Heart right ventricle (tissue), 16 donors: ENCODE data around the gene DLD. TPM values are rescaled to one million over a fixed set of nuclear protein-coding genes. Genes with fewer than 3 reads are reported as not detected.

ENCODE experiments used
- ATAC-seq, 8 donors: fragments of 200-7000 bp; cut with Tn5 transposase; one replicate each; pipeline ENCODE4 v1.9.1; 2020; ENCODE audit warnings: mild to moderate bottlenecking in 8 of 8, moderate library complexity in 8 of 8, moderate number of reproducible peaks in 1 of 8
- DNase-seq, 2 donors: peaks; one replicate each; pipeline ENCODE4 v3.0.0-alpha.2; 2020
- H3K27ac ChIP-seq, 10 donors: fragments of 200-600 bp; sonication (generic) in 2 of 10; one replicate each; pipeline versions ENCODE4 v1.5.0 to v1.8.0; 2020 to 2022; ENCODE audit warnings: mild to moderate bottlenecking in 3 of 10
- H3K27me3 ChIP-seq, 7 donors: fragments of 200-600 bp; one replicate each; pipeline ENCODE4 v1.8.0; 2021 to 2022; ENCODE audit warnings: mild to moderate bottlenecking in 2 of 7
- H3K36me3 ChIP-seq, 9 donors: fragments of 200-600 bp; sonication (generic) in 1 of 9; one replicate each; pipeline versions ENCODE4 v1.5.0 to v1.8.0; 2020 to 2022; ENCODE audit warnings: mild to moderate bottlenecking in 2 of 9
- H3K4me1 ChIP-seq, 9 donors: fragments of 200-600 bp; sonication (generic) in 1 of 9; one replicate each; pipeline versions ENCODE4 v1.5.0 to v1.8.0; 2020 to 2022; ENCODE audit warnings: mild to moderate bottlenecking in 4 of 9
- H3K4me3 ChIP-seq, 10 donors: fragments of 200-600 bp; sonication (generic) in 2 of 10; one replicate each; pipeline versions ENCODE4 v1.5.0 to v1.8.0; 2020 to 2022; ENCODE audit warnings: mild to moderate bottlenecking in 7 of 10, moderate library complexity in 2 of 10
- H3K9me3 ChIP-seq, 11 donors: fragments of 200-600 bp in 10 of 11; sonication (generic) in 2 of 11; one replicate each; pipeline versions ENCODE4 v1.5.0 to v1.8.0; 2013 to 2022; ENCODE audit warnings: mild to moderate bottlenecking in 2 of 11, control low read depth in 1 of 11, moderate library complexity in 1 of 11
- CTCF ChIP-seq, 9 donors: fragments of 200-600 bp; sonication (generic) in 2 of 9; IDR thresholded peaks; one replicate each; pipeline versions ENCODE4 v1.5.0 to v1.8.0; 2021 to 2022; ENCODE audit warnings: antibody characterized with exemption in 9 of 9, mild to moderate bottlenecking in 5 of 9, moderate library complexity in 1 of 9
- WGBS, 2 donors: extraction: QIAGEN DNeasy Blood & Tissue Kit; methylation state at CpG; one replicate each; pipeline ENCODE4 v1.1.7; 2013; ENCODE audit warnings: inconsistent platforms in 1 of 2; 5-methylcytosine and 5-hydroxymethylcytosine counted together
- intact Hi-C, 10 donors: fragments of 100-400 bp; cut with DNase I; formaldehyde crosslinking; loops; one replicate each; pipeline versions ENCODE4 v1.11.1 to v1.14.2; 2022
- long read RNA-seq, 3 donors: library from polyadenylated mRNA; unstranded; transcript quantifications; one replicate each; pipeline ENCODE4 v2.0.0, GENCODE V29; 2020 to 2021
- polyA plus RNA-seq, 2 donors: library from polyadenylated mRNA; stranded (reverse); fragments of 200-250 nt; gene quantifications; one replicate each; pipeline ENCODE4 v1.2.3, GENCODE V29; 2013
- total RNA-seq, 10 donors: library from RNA; stranded (reverse); fragmentation: NEBNext Ultra II Directional in 3 of 10; extraction: Animal tissue kit (Norgen Biotek cat#: 25700) in 3 of 10; gene quantifications; one replicate each; pipeline versions ENCODE4 v1.2.1 to v1.2.4, GENCODE V29; 2021 to 2023
- donor health status: Arrhythmogenic right ventricular cardiomyopathy.
- donor health status: ischemic (EF 13 %, LVEDD 7.1; RV severe dilation, severe dysfunction).
- donor health status: healthy with polysubstance abuse.
- donor health status: DM: no; HTN: yes; CAD: no.
- donor health status: DM: no; HTN: no; CAD: no.
- donor health status: ischemic (EF 25% LVEDD 6.9; RV normal size, moderate dysfunction).
- donor health status: ischemic (EF 25% LVEDD 5.7; RV mildly dilated, moderate dysfunction).
- donor health status: healthy.
- donor health status: DM: yes; HTN: yes; CAD: no.
- donor health status: Ischemic cardiomyopathy.
- donor health status: ischemic (EF 35%, LVEDD 5.7; RV mildly dilated, moderate dysfunction).
- donor health status: nonischemic (EF 11% LVEDD 7.7; RV severe dilation, severe dysfunction).
- donor health status: DM: yes; HTN: yes; CAD: no.
- donor health status: PGD.
- donor health status: ischemic (EF 29% LVEDD 5.4; RV normal size, mild dysfunction).
- donor health status: nonischemic (EF 23%, LVEDD 6.1; RV moderate dilation, normal function).

DLD gene
- total RNA-seq (100 to 1,000 TPM; 257 to 402 (median 353) TPM), polyA plus RNA-seq (100 to 1,000 TPM in 1 of 2 donors, 10 to 100 TPM in 1; 41.6 to 114 TPM)
- long read RNA-seq, donor 1, transcript DLD-201 (14 exons, 3,755 nt), result major isoform, 659 of 718 reads
- long read RNA-seq, donor 1, partial matches to known transcripts, result 27 of 718 reads
- long read RNA-seq, donor 1, other reads (novel, unspliced or antisense), result 30 of 718 reads
- long read RNA-seq, donor 2, transcript DLD-201 (14 exons, 3,755 nt), result major isoform, 854 of 922 reads
- long read RNA-seq, donor 2, partial matches to known transcripts, result 43 of 922 reads
- long read RNA-seq, donor 2, other reads (novel, unspliced or antisense), result 24 of 922 reads
- long read RNA-seq, donor 3, transcript DLD-201 (14 exons, 3,755 nt), result major isoform, 2,521 of 2,745 reads
- long read RNA-seq, donor 3, partial matches to known transcripts, result 110 of 2,745 reads
- long read RNA-seq, donor 3, other reads (novel, unspliced or antisense), result 112 of 2,745 reads

DNA sequence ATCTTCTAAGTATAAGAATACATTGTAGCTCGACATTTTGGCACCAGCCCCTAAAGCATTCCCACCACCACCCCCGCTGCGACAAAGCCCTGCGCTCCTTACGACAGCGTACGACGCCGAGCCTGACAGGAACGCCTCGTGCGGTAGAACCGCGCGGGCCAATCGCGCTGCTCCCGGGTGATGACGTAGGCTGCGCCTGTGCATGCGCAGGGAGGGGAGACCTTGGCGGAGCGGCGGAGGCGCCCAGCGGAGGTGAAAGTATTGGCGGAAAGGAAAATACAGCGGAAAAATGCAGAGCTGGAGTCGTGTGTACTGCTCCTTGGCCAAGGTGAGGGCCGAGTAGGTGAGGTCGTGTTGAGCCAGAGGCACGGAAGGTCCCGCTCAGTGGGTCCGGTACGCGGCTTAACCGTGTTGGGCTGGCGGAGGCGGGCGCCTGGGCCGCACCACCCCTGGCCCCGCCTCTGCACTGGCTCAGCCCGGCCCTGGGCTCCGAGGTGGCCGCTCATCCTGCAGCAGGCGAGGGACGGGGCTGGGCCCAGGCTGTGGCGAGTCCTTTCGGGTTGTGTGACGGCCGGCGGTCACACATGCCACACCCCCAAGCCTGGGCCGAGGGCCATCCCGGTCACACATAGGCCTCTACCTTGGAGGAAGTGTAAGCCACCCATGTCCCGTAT, at the start of gene DLD:
Gene DLD, plus strand, starts transcription at position 222 of the 674 bp plus-strand sequence. Its CDS starts 68 bp downstream, at position 290.
- peak within 1 kb of the TSS; percentile 81 to 97 (median 97) for H3K27ac ChIP-seq
- intact Hi-C loops, result loop anchor here in 5 of 10 donors (5.0 to 10.0 kb wide), 5 partner anchors 114 to 254 kb away; partner anchors contain the start of gene LAMB1 (in 1 of the 5)
- peaks cover 0 to 37% (median 7%) of the 10 kb centered on the region in 9 donors for H3K36me3 ChIP-seq
- no peaks in the 10 kb centered on the region for H3K27me3 ChIP-seq
- 0% methylated on average over 55 of the region's 55 CpGs for WGBS, 2 donors
- ATAC-seq (peak; percentile 98 to 100 (median 99)), DNase-seq (peak; percentile 95)
- peak within 1 kb of the TSS; percentile 50 to 78 (median 68) for H3K4me3 ChIP-seq
- no peaks in the 10 kb centered on the region for H3K9me3 ChIP-seq
- H3K4me1 ChIP-seq, result peaks cover 13 to 52% (median 47%) of the 10 kb centered on the region in 9 donors
- TF ChIP-seq CTCF (IDR thresholded peaks at IDR 0.05), result peak in 1 of 9 donors; percentile 6

DNA sequence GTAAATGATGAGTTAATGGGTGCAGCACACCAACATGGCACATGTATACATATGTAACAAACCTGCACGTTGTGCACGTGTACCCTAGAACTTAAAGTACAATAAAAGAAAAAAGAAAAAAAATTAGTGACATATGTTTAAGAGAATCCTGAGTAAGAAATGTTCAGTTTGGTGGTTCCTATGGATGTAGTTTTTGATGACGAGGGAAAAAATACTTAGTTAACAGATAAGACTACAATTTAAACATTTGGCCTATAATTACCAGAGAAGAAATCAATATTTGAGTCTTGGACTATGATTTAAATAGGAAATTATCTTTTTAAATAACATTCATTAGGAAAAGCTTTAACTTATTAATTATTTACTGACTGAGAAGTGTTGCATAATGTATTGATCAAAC, 48.8 kb upstream of the DLD start:
- intact Hi-C loops, result no loop called here
- no peak for TF ChIP-seq CTCF (IDR thresholded peaks at IDR 0.05)
- no peaks in the 10 kb centered on the region for H3K36me3 ChIP-seq
- no peak overlapping the region for H3K4me3 ChIP-seq
- DNase-seq (no peak), ATAC-seq (no peak)
- WGBS, 2 donors, result 86 to 96% methylated on average over 3 of the region's 3 CpGs
- H3K27me3 ChIP-seq, result peaks cover 0 to 2% (median 0%) of the 10 kb centered on the region in 7 donors
- H3K4me1 ChIP-seq, result peaks cover 0 to 15% (median 0%) of the 10 kb centered on the region in 9 donors
- no peaks in the 10 kb centered on the region for H3K9me3 ChIP-seq
- H3K27ac ChIP-seq, result no peak overlapping the region

- no peak overlapping the region for H3K27ac ChIP-seq
- WGBS, 2 donors, result 90 to 93% methylated on average over 16 of the region's 16 CpGs
- H3K9me3 ChIP-seq, result no peaks in the 10 kb centered on the region
- H3K4me3 ChIP-seq, result no peak overlapping the region
- no peaks in the 10 kb centered on the region for H3K36me3 ChIP-seq
- ATAC-seq (no peak), DNase-seq (no peak)
- H3K27me3 ChIP-seq, result no peaks in the 10 kb centered on the region
- peaks cover 0 to 15% (median 0%) of the 10 kb centered on the region in 9 donors for H3K4me1 ChIP-seq
- intact Hi-C loops, result no loop called here
- TF ChIP-seq CTCF (IDR thresholded peaks at IDR 0.05), result no peak
Measured at GRCh38 chr7:107843184-107843583, 47.8 kb upstream of the DLD start.

DNA sequence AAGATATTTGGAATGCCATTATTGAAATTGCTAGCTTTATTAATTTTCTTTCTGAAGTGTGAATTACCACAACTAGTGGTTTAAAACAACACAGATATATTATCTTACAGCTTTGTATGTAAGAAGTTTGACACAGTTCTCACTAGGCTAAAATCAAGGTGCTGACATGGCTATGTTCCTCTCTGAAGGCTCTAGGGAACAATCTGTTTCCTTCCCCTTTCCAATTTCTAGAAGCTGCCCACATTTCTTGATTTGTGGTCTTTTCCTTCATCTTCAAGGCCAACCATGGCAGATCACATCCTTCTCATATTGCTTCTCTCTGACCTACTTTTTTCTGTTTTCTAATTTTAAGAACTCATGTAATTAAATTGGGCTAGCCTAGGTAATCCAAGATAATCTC, 44.7 kb upstream of the DLD start:
- Histone ChIP-seq H3K4me3 (no peak overlapping the region), H3K4me1 (peaks cover 0 to 15% (median 0%) of the 10 kb centered on the region in 9 donors), H3K36me3 (no peaks in the 10 kb centered on the region), H3K27ac (no peak overlapping the region), H3K27me3 (no peaks in the 10 kb centered on the region), H3K9me3 (no peaks in the 10 kb centered on the region)
- intact Hi-C loops, result no loop called here
- DNase-seq, result no peak
- peak in 1 of 8 donors; percentile 44 for ATAC-seq
- TF ChIP-seq CTCF (IDR thresholded peaks at IDR 0.05), result no peak
